Effector memory CD8-positive, alpha-beta T cell (primary cell): ENCODE data around the gene TYSND1.
A peak's percentile ranks its signal among the peaks of the same experiment; 100 is the strongest.

Experiments used
- ATAC-seq: fragments of 150-1000 bp; cut with Tn5 transposase; replicated peaks from 2 replicates; pipeline ENCODE4 v1.10.0; 2021; ENCODE audit warnings: mild to moderate bottlenecking, moderate library complexity
- DNase-seq, 3 experiments: peaks; one replicate each; pipeline ENCODE4 v3.0.0; 2021
- H3K27ac Mint-ChIP-seq, 2 donors: one replicate each; pipeline ENCODE4 v1.8.0; 2022; ENCODE audit warnings: mild to moderate bottlenecking in 2 of 2, mixed read lengths in 2 of 2, moderate library complexity in 2 of 2
- H3K27me3 Mint-ChIP-seq, 2 donors: one replicate each; pipeline ENCODE4 v1.8.0; 2022; ENCODE audit warnings: mixed read lengths in 2 of 2
- H3K36me3 Mint-ChIP-seq: one replicate; pipeline ENCODE4 v1.8.0; 2022; ENCODE audit warnings: mild to moderate bottlenecking, moderate library complexity, mixed read lengths; ENCODE audit not compliant: insufficient read depth
- H3K4me1 Mint-ChIP-seq, 2 donors: one replicate each; pipeline ENCODE4 v1.8.0; 2022; ENCODE audit warnings: low read depth in 2 of 2, mixed read lengths in 2 of 2
- H3K4me3 Mint-ChIP-seq, 2 donors: one replicate each; pipeline ENCODE4 v1.8.0; 2022; ENCODE audit warnings: mild to moderate bottlenecking in 2 of 2, mixed read lengths in 2 of 2, moderate library complexity in 2 of 2
- H3K9me3 Mint-ChIP-seq, 2 donors: one replicate each; pipeline ENCODE4 v1.8.0; 2022; ENCODE audit warnings: mixed read lengths in 2 of 2

The TYSND1 gene

GRCh38 chr10:70178139-70178725, 31.7 kb upstream of the TYSND1 start:
- Mint-ChIP-seq H3K36me3 (no peaks in the 10 kb centered on the region), H3K4me1 (peaks cover 7 to 14% of the 10 kb centered on the region in 2 donors), H3K4me3 (no peak overlapping the region), H3K27me3 (peaks cover 11 to 19% of the 10 kb centered on the region in 2 donors), H3K27ac (no peak overlapping the region), H3K9me3 (no peaks in the 10 kb centered on the region)
- DNase-seq (no peak), ATAC-seq (no peak)

GRCh38 chr10:70176441-70176840, 29.9 kb upstream of the TYSND1 start:
- ATAC-seq (no peak), DNase-seq (no peak)
- Mint-ChIP-seq H3K4me3 (no peak overlapping the region), H3K27me3 (peaks cover 11 to 19% of the 10 kb centered on the region in 2 donors), H3K4me1 (peaks cover 7 to 14% of the 10 kb centered on the region in 2 donors), H3K9me3 (no peaks in the 10 kb centered on the region), H3K27ac (no peak overlapping the region), H3K36me3 (no peaks in the 10 kb centered on the region)

- no peaks in the 10 kb centered on the region for H3K9me3 Mint-ChIP-seq
- H3K4me1 Mint-ChIP-seq, result peaks cover 7 to 20% of the 10 kb centered on the region in 2 donors
- peaks cover 3 to 11% of the 10 kb centered on the region in 2 donors for H3K27me3 Mint-ChIP-seq
- H3K4me3 Mint-ChIP-seq, result no peak overlapping the region
- H3K36me3 Mint-ChIP-seq, result peaks cover 8% of the 10 kb centered on the region
- peak overlapping the region in 1 of 2 donors; percentile 72 for H3K27ac Mint-ChIP-seq
- ATAC-seq, result no peak
- no peak for DNase-seq
Measured at GRCh38 chr10:70175516-70175915, 29.0 kb upstream of the TYSND1 start.

- ATAC-seq (peak; percentile 38), DNase-seq (peak; percentile 24 to 44 (median 35))
- Mint-ChIP-seq H3K9me3 (no peaks in the 10 kb centered on the region), H3K4me1 (peaks cover 11 to 25% of the 10 kb centered on the region in 2 donors), H3K27ac (peak overlapping the region; percentile 67 to 72), H3K36me3 (peaks cover 19% of the 10 kb centered on the region), H3K27me3 (peaks cover 0 to under 1% of the 10 kb centered on the region in 2 donors), H3K4me3 (peak overlapping the region; percentile 1 to 2)
Measured at GRCh38 chr10:70174058-70174741, 27.7 kb upstream of the TYSND1 start.

GRCh38 chr10:70169649-70170364, 23.3 kb upstream of the TYSND1 start:
- Mint-ChIP-seq H3K27ac (peak overlapping the region; percentile 96 to 97), H3K36me3 (peaks cover 44% of the 10 kb centered on the region), H3K4me1 (peaks cover 28 to 54% of the 10 kb centered on the region in 2 donors), H3K27me3 (no peaks in the 10 kb centered on the region), H3K4me3 (peak overlapping the region; percentile 95), H3K9me3 (no peaks in the 10 kb centered on the region)
- DNase-seq, result peak in 1 of 3 experiments; percentile 21
- peak; percentile 11 for ATAC-seq

GRCh38 chr10:70169011-70169410, 22.5 kb upstream of the TYSND1 start:
- DNase-seq (peak in 1 of 3 experiments; percentile 11), ATAC-seq (peak; percentile 32)
- Mint-ChIP-seq H3K27ac (peak overlapping the region; percentile 96 to 97), H3K4me1 (peaks cover 26 to 50% of the 10 kb centered on the region in 2 donors), H3K27me3 (no peaks in the 10 kb centered on the region), H3K9me3 (no peaks in the 10 kb centered on the region), H3K36me3 (peaks cover 46% of the 10 kb centered on the region), H3K4me3 (peak overlapping the region; percentile 95)

- no peaks in the 10 kb centered on the region for H3K9me3 Mint-ChIP-seq
- DNase-seq, result no peak
- ATAC-seq, result no peak
- peaks cover 36 to 65% of the 10 kb centered on the region in 2 donors for H3K4me1 Mint-ChIP-seq
- peak overlapping the region in 1 of 2 donors; percentile 53 for H3K27ac Mint-ChIP-seq
- peaks cover 54% of the 10 kb centered on the region for H3K36me3 Mint-ChIP-seq
- peak overlapping the region; percentile 41 to 95 for H3K4me3 Mint-ChIP-seq
- no peaks in the 10 kb centered on the region for H3K27me3 Mint-ChIP-seq
Measured at GRCh38 chr10:70167246-70167645, 20.7 kb upstream of the TYSND1 start.

GRCh38 chr10:70166394-70166793, 19.9 kb upstream of the TYSND1 start:
- Mint-ChIP-seq H3K27ac (no peak overlapping the region), H3K36me3 (peaks cover 60% of the 10 kb centered on the region), H3K27me3 (no peaks in the 10 kb centered on the region), H3K4me3 (peak overlapping the region; percentile 13 to 27), H3K4me1 (peaks cover 43 to 73% of the 10 kb centered on the region in 2 donors), H3K9me3 (no peaks in the 10 kb centered on the region)
- DNase-seq (no peak), ATAC-seq (no peak)

- Mint-ChIP-seq H3K4me3 (peak overlapping the region; percentile 56 to 79), H3K27me3 (no peaks in the 10 kb centered on the region), H3K4me1 (peaks cover 39 to 77% of the 10 kb centered on the region in 2 donors), H3K36me3 (peaks cover 64% of the 10 kb centered on the region), H3K9me3 (no peaks in the 10 kb centered on the region), H3K27ac (peak overlapping the region in 1 of 2 donors; percentile 69)
- DNase-seq (no peak), ATAC-seq (no peak)
Measured at GRCh38 chr10:70164163-70164562, 17.7 kb upstream of the TYSND1 start.

GRCh38 chr10:70163448-70163847, 16.9 kb upstream of the TYSND1 start:
- no peak for ATAC-seq
- peak overlapping the region in 1 of 2 donors; percentile 55 for H3K27ac Mint-ChIP-seq

GRCh38 chr10:70162892-70163201, 16.3 kb upstream of the TYSND1 start:
- ATAC-seq (peak; percentile 92), DNase-seq (peak; percentile 34 to 56 (median 47))
- peak overlapping the region; percentile 56 to 79 for H3K4me3 Mint-ChIP-seq
- peaks cover 70% of the 10 kb centered on the region for H3K36me3 Mint-ChIP-seq
- peak overlapping the region; percentile 55 to 94 for H3K27ac Mint-ChIP-seq
- no peaks in the 10 kb centered on the region for H3K9me3 Mint-ChIP-seq
- no peaks in the 10 kb centered on the region for H3K27me3 Mint-ChIP-seq
- peaks cover 31 to 64% of the 10 kb centered on the region in 2 donors for H3K4me1 Mint-ChIP-seq

More at GRCh38 chr10:70163448-70163847, 16.9 kb upstream of the TYSND1 start:
- no peaks in the 10 kb centered on the region for H3K9me3 Mint-ChIP-seq
- H3K36me3 Mint-ChIP-seq, result peaks cover 66% of the 10 kb centered on the region
- DNase-seq, result no peak
- no peaks in the 10 kb centered on the region for H3K27me3 Mint-ChIP-seq
- H3K4me3 Mint-ChIP-seq, result peak overlapping the region; percentile 56 to 79
- peaks cover 32 to 70% of the 10 kb centered on the region in 2 donors for H3K4me1 Mint-ChIP-seq

GRCh38 chr10:70162151-70162891, 15.8 kb upstream of the TYSND1 start:
- peaks cover 30 to 61% of the 10 kb centered on the region in 2 donors for H3K4me1 Mint-ChIP-seq
- peak overlapping the region; percentile 56 to 79 for H3K4me3 Mint-ChIP-seq
- DNase-seq (no peak), ATAC-seq (no peak)
- H3K27ac Mint-ChIP-seq, result peak overlapping the region; percentile 55 to 94
- H3K27me3 Mint-ChIP-seq, result no peaks in the 10 kb centered on the region
- H3K9me3 Mint-ChIP-seq, result no peaks in the 10 kb centered on the region
- H3K36me3 Mint-ChIP-seq, result peaks cover 75% of the 10 kb centered on the region

- Mint-ChIP-seq H3K4me1 (peaks cover 28 to 56% of the 10 kb centered on the region in 2 donors), H3K36me3 (peaks cover 80% of the 10 kb centered on the region), H3K27me3 (no peaks in the 10 kb centered on the region), H3K27ac (peak overlapping the region in 1 of 2 donors; percentile 94), H3K4me3 (no peak overlapping the region), H3K9me3 (no peaks in the 10 kb centered on the region)
- ATAC-seq (no peak), DNase-seq (no peak)
Measured at GRCh38 chr10:70160798-70161197, 14.3 kb upstream of the TYSND1 start.
